GM18870 (cell line): ENCODE measurements around the gene IGSF8.
"Not testable (repeated sequence)": the region's sequence is repeated elsewhere in the genome, so short reads cannot be mapped to it uniquely, and the experiment has no call there.

Source experiments
- ATAC-seq: cut with Tn5 transposase; IDR thresholded peaks from one replicate; pipeline ENCODE4 v1.9.1; 2021; ENCODE audit warnings: moderate library complexity; ENCODE audit not compliant: unreplicated experiment

Gene IGSF8

GRCh38 chr1:160127865-160128523 lies 29.6 kb upstream of the IGSF8 start:
- no peak for ATAC-seq

GRCh38 chr1:160127381-160127780 lies 29.0 kb upstream of the IGSF8 start:
- ATAC-seq = no peak

GRCh38 chr1:160126342-160126741 lies 27.9 kb upstream of the IGSF8 start:
- not testable (repeated sequence) for ATAC-seq

GRCh38 chr1:160125746-160126145 lies 27.3 kb upstream of the IGSF8 start:
- ATAC-seq = no peak

- ATAC-seq = no peak
These were observed 26.5 kb upstream of the IGSF8 start for GRCh38 chr1:160124705-160125478.

- ATAC-seq = no peak
These were observed 25.3 kb upstream of the IGSF8 start for GRCh38 chr1:160123726-160124125.

GRCh38 chr1:160122978-160123495 lies 24.6 kb upstream of the IGSF8 start:
- no peak for ATAC-seq

GRCh38 chr1:160121388-160121787 lies 23.0 kb upstream of the IGSF8 start:
- no peak for ATAC-seq

GRCh38 chr1:160120797-160121196 lies 22.4 kb upstream of the IGSF8 start:
- no peak for ATAC-seq

- ATAC-seq = no peak
These were observed 20.5 kb upstream of the IGSF8 start for GRCh38 chr1:160118928-160119327.

GRCh38 chr1:160117709-160118183 lies 19.3 kb upstream of the IGSF8 start:
- no peak for ATAC-seq

- ATAC-seq = no peak
These were observed 18.9 kb upstream of the IGSF8 start for GRCh38 chr1:160117300-160117699.

- no peak for ATAC-seq
These were observed 18.1 kb upstream of the IGSF8 start for GRCh38 chr1:160116283-160117147.

GRCh38 chr1:160115545-160116282 lies 17.3 kb upstream of the IGSF8 start, which contains the start of gene ATP1A2:
ATP1A2 (plus strand) TSS chr1:160115759; CDS start chr1:160115862, 103 bp downstream.
- ATAC-seq = no peak

GRCh38 chr1:160114085-160114484 lies 15.7 kb upstream of the IGSF8 start:
- no peak for ATAC-seq

GRCh38 chr1:160113407-160113806 lies 15.0 kb upstream of the IGSF8 start:
- no peak for ATAC-seq

GRCh38 chr1:160112357-160112756 lies 13.9 kb upstream of the IGSF8 start:
- no peak for ATAC-seq

GRCh38 chr1:160111462-160111861 lies 13.0 kb upstream of the IGSF8 start:
- ATAC-seq = not testable (repeated sequence)

GRCh38 chr1:160109686-160110085 lies 11.3 kb upstream of the IGSF8 start:
- no peak for ATAC-seq

GRCh38 chr1:160108888-160109662 lies 10.7 kb upstream of the IGSF8 start:
- ATAC-seq = no peak
